SU-DHL-6 (cell line): ENCODE data around the gene SDCCAG8.

Source experiments
- H2AFZ ChIP-seq: fragments of 200-600 bp; sonication (generic); 2 replicates; pipeline ENCODE4 v1.6.1; 2014; ENCODE audit warnings: low read depth, mild to moderate bottlenecking, moderate library complexity, mixed read lengths, antibody characterized with exemption, low read length; ENCODE audit not compliant: severe bottlenecking
- H3F3A ChIP-seq: fragments of 200-600 bp; shearing (Covaris generic); 2 replicates; pipeline ENCODE4 v1.6.0; 2016; ENCODE audit warnings: antibody characterized with exemption, mild to moderate bottlenecking; ENCODE audit not compliant: insufficient read depth
- H3K27ac ChIP-seq: fragments of 200-600 bp; sonication (generic); 2 replicates; pipeline ENCODE4 v1.5.1; 2016; ENCODE audit warnings: low read depth, mild to moderate bottlenecking, low read length, moderate library complexity, mixed read lengths
- H3K27me3 ChIP-seq: fragments of 200-600 bp; sonication (generic), shearing (Covaris generic); 2 replicates; pipeline ENCODE4 v1.6.0; 2014; ENCODE audit warnings: mild to moderate bottlenecking, low read length
- H3K36me3 ChIP-seq: fragments of 200-600 bp; sonication (generic); 2 replicates; pipeline ENCODE4 v1.6.1; 2014; ENCODE audit warnings: mild to moderate bottlenecking, low read length, mixed read lengths
- H3K4me2 ChIP-seq: fragments of 300-600, 200-600 bp; shearing (Covaris generic), sonication (generic); 2 replicates; pipeline ENCODE4 v1.6.0; 2014; ENCODE audit warnings: low read length, low read depth, mild to moderate bottlenecking; ENCODE audit not compliant: poor library complexity, severe bottlenecking
- H3K4me3 ChIP-seq: fragments of 200-600 bp; sonication (generic); 2 replicates; pipeline ENCODE4 v1.5.1; 2014; ENCODE audit warnings: antibody characterized with exemption, low read length, mild to moderate bottlenecking, mixed read lengths; ENCODE audit not compliant: insufficient read depth, poor library complexity, severe bottlenecking
- H3K79me2 ChIP-seq: fragments of 200-600 bp; sonication (generic); 2 replicates; pipeline ENCODE4 v1.6.1; 2014; ENCODE audit warnings: mild to moderate bottlenecking, low read length, moderate library complexity; ENCODE audit not compliant: insufficient read depth
- H3K9ac ChIP-seq: fragments of 200-600 bp; sonication (generic); 2 replicates; pipeline ENCODE4 v1.7.0; 2014; ENCODE audit warnings: mild to moderate bottlenecking, low read length
- H3K9me2 ChIP-seq: fragments of 200-600 bp; sonication (generic); replicated peaks from 2 replicates; pipeline ENCODE4 v1.6.1; 2014; ENCODE audit warnings: low read length; ENCODE audit not compliant: insufficient read depth
- H3K9me3 ChIP-seq: fragments of 200-600 bp; sonication (generic); 2 replicates; pipeline ENCODE4 v1.6.1; 2014; ENCODE audit warnings: low read length, mixed read lengths; ENCODE audit not compliant: insufficient read depth
- H4K20me1 ChIP-seq: fragments of 200-600 bp; sonication (generic); 2 replicates; pipeline ENCODE4 v1.6.1; 2014; ENCODE audit warnings: low read depth, mild to moderate bottlenecking, antibody characterized with exemption, low read length, moderate library complexity, mixed read lengths
- CTCF ChIP-seq: fragments of 200-600 bp; sonication (generic); IDR thresholded peaks from one replicate; pipeline ENCODE4 v1.5.1; 2017; ENCODE audit warnings: antibody characterized with exemption, mild to moderate bottlenecking, low read length, moderate library complexity; ENCODE audit not compliant: insufficient read depth, poor library complexity, severe bottlenecking
- EZH2phosphoT487 ChIP-seq: fragments of 200-600 bp; sonication (generic), shearing (Covaris generic); conservative IDR thresholded peaks from 2 replicates; pipeline ENCODE4 v1.6.1; 2018; ENCODE audit warnings: mild to moderate bottlenecking, antibody characterized with exemption, low read length, moderate library complexity, mixed read lengths

The SDCCAG8 gene

GRCh38 chr1:243542739-243543415 is 287.0 kb downstream of the SDCCAG8 start:
- H3K27me3 ChIP-seq = no peaks in the 10 kb centered on the region
- H3K4me2 ChIP-seq = no peak overlapping the region
- no peaks in the 10 kb centered on the region for H3F3A ChIP-seq
- H3K9me3 ChIP-seq = no peaks in the 10 kb centered on the region
- H3K4me3 ChIP-seq = no peak overlapping the region
- H3K27ac ChIP-seq = no peak overlapping the region
- no peak overlapping the region for H2AFZ ChIP-seq
- no peak overlapping the region for H3K9ac ChIP-seq
- no peaks in the 10 kb centered on the region for H3K36me3 ChIP-seq
- H3K79me2 ChIP-seq = no peaks in the 10 kb centered on the region
- no peaks in the 10 kb centered on the region for H4K20me1 ChIP-seq
- no peaks in the 10 kb centered on the region for H3K9me2 ChIP-seq
- TF ChIP-seq EZH2phosphoT487 = no peak

GRCh38 chr1:243543501-243543900 is 287.7 kb downstream of the SDCCAG8 start:
- Histone ChIP-seq H2AFZ (no peak overlapping the region), H3K36me3 (no peaks in the 10 kb centered on the region), H3K9me2 (no peaks in the 10 kb centered on the region), H3F3A (no peaks in the 10 kb centered on the region), H3K27me3 (no peaks in the 10 kb centered on the region), H3K9ac (no peak overlapping the region), H3K4me3 (no peak overlapping the region), H4K20me1 (no peaks in the 10 kb centered on the region), H3K79me2 (no peaks in the 10 kb centered on the region), H3K9me3 (no peaks in the 10 kb centered on the region), H3K27ac (no peak overlapping the region), H3K4me2 (no peak overlapping the region)
- TF ChIP-seq CTCF (no peak), EZH2phosphoT487 (no peak)

DNA sequence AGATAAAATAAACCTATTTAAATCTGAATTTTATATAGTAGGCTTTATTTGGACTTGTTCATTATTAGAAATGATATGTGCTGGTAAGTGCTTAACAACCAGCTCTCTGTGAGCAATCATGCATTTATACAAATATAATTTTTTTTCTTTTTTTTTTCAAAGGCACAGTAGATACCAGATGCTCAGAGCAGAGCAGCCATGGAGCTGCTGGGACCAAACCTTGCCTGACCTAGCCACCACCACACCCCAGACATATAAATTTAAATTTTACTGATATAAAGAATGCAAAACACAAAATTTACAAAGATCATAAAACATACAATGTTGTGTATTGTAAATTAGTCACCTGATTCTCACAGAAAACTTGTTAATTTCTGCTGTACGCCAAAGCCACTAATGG is 290.6 kb downstream of the SDCCAG8 start:
- Histone ChIP-seq H3K4me3 (no peak overlapping the region), H3K9ac (no peak overlapping the region), H4K20me1 (no peaks in the 10 kb centered on the region), H3K27me3 (no peaks in the 10 kb centered on the region), H3K9me3 (no peaks in the 10 kb centered on the region), H3F3A (no peaks in the 10 kb centered on the region), H3K36me3 (no peaks in the 10 kb centered on the region), H3K27ac (no peak overlapping the region), H3K4me2 (no peak overlapping the region), H2AFZ (no peak overlapping the region), H3K79me2 (no peaks in the 10 kb centered on the region), H3K9me2 (no peaks in the 10 kb centered on the region)
- TF ChIP-seq CTCF = no peak
- TF ChIP-seq EZH2phosphoT487 = no peak

DNA sequence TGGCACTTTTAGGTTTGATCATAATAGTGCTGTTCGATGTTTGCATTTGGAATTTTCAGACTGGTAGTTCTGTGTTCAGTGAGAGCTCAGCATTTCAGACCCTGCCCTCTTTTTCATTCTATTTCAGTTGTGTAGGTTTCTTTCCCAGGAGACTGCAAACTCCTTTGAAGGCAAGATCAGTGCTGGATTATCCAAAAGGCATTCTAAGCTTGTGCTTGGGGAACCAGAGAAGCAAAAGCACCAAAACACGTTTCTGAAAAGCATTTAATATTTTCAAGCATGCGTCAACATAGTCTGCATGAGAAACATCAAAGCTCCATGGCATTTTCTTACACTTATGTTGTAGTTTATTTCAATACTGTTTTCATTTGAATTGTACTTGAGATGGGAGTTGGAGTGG is 292.1 kb downstream of the SDCCAG8 start:
- no peak overlapping the region for H3K4me2 ChIP-seq
- H3K4me3 ChIP-seq = no peak overlapping the region
- no peak for TF ChIP-seq EZH2phosphoT487
- no peak for TF ChIP-seq CTCF
- H3F3A ChIP-seq = no peaks in the 10 kb centered on the region
- H3K27ac ChIP-seq = no peak overlapping the region
- H3K27me3 ChIP-seq = no peaks in the 10 kb centered on the region
- no peaks in the 10 kb centered on the region for H3K9me3 ChIP-seq
- H4K20me1 ChIP-seq = no peaks in the 10 kb centered on the region
- H3K9me2 ChIP-seq = no peaks in the 10 kb centered on the region
- no peaks in the 10 kb centered on the region for H3K36me3 ChIP-seq
- no peak overlapping the region for H2AFZ ChIP-seq
- no peak overlapping the region for H3K9ac ChIP-seq
- no peaks in the 10 kb centered on the region for H3K79me2 ChIP-seq
